ENCODE results near the gene MEI1.

Gene MEI1

GRCh38 chr22:41782751-41783150 lies 83.4 kb downstream of the MEI1 start:
- no peak for DNase-seq (ENCODE audit: insufficient read length, low spot score)
- no peak for FAIRE-seq
- TF ChIP-seq CTCF (IDR thresholded peaks at IDR 0.05; ENCODE audit: insufficient read depth, missing control alignments): no peak

GRCh38 chr22:41787331-41787730 lies 88.0 kb downstream of the MEI1 start:
- no peak for TF ChIP-seq CTCF (IDR thresholded peaks at IDR 0.05; ENCODE audit: insufficient read depth, missing control alignments)
- FAIRE-seq: no peak
- no peak for DNase-seq (ENCODE audit: insufficient read length, low spot score)

GRCh38 chr22:41793871-41794270 lies 94.6 kb downstream of the MEI1 start:
- DNase-seq (ENCODE audit: insufficient read length, low spot score) (no peak), FAIRE-seq (no peak)
- no peak for TF ChIP-seq CTCF (IDR thresholded peaks at IDR 0.05; ENCODE audit: insufficient read depth, missing control alignments)

- DNase-seq (ENCODE audit: insufficient read length, low spot score) (no peak), FAIRE-seq (no peak)
- no peak for TF ChIP-seq CTCF (IDR thresholded peaks at IDR 0.05; ENCODE audit: insufficient read depth, missing control alignments)
Measured at GRCh38 chr22:41798736-41799135, 99.4 kb downstream of the MEI1 start.

GRCh38 chr22:41799486-41800347 lies 100.4 kb downstream of the MEI1 start:
- TF ChIP-seq CTCF (IDR thresholded peaks at IDR 0.05; ENCODE audit: insufficient read depth, missing control alignments): no peak
- no peak for DNase-seq (ENCODE audit: insufficient read length, low spot score)
- no peak for FAIRE-seq

GRCh38 chr22:41800348-41801146 lies 101.2 kb downstream of the MEI1 start, which contains the start of gene CCDC134:
CCDC134 (plus strand) TSS chr22:41800679; CDS start chr22:41808891, 8,212 bp downstream.
- no peak for FAIRE-seq
- TF ChIP-seq CTCF (IDR thresholded peaks at IDR 0.05; ENCODE audit: insufficient read depth, missing control alignments): no peak
- DNase-seq (ENCODE audit: insufficient read length, low spot score): peak; percentile 67
